ENCODE data around the gene ARSG. TPM values are rescaled to one million over a fixed set of nuclear protein-coding genes. Genes with fewer than 3 reads are reported as not detected.

The ARSG gene
- total and polyA plus RNA-seq, 2 of the 13 experiments (the other 11 are each of a cell fraction or from before 2014, with no cell fraction given), result 3.7 to 15.2 TPM

GRCh38 chr17:68457539-68458259 is 166.4 kb downstream of the ARSG start (continued):
- TF ChIP-seq SKIL (CRISPR knock-in tag; IDR thresholded peaks at IDR 0.05; ENCODE audit: borderline replicate concordance) (no peak), MBNL3 (CRISPR knock-in tag; conservative IDR thresholded peaks at IDR 0.05) (no peak), PHF5A (CRISPR knock-in tag; IDR thresholded peaks at IDR 0.05; ENCODE audit: low read depth, unreplicated experiment) (no peak), ZSCAN25 (CRISPR knock-in tag; IDR thresholded peaks at IDR 0.05) (peak; percentile 73; the same call in 1 of the 2 replicates), ZNF318 (CRISPR knock-in tag; IDR thresholded peaks at IDR 0.05) (no peak), RFX3 (CRISPR knock-in tag; IDR thresholded peaks at IDR 0.05) (no peak), TARDBP (CRISPR knock-in tag; IDR thresholded peaks at IDR 0.05) (peak; percentile 84), ZFP36L1 (CRISPR knock-in tag; IDR thresholded peaks at IDR 0.05) (0 out of 2 replicates have a peak, but pooled peaks have one; percentile 18), ZMAT3 (CRISPR knock-in tag; conservative IDR thresholded peaks at IDR 0.05) (0 out of 2 replicates have a peak, but pooled peaks have one; percentile 20), NFE2L2 (IDR thresholded peaks at IDR 0.05; ENCODE audit: low read length) (no peak), STAT5B (CRISPR knock-in tag; IDR thresholded peaks at IDR 0.05) (0 out of 2 replicates have a peak, but pooled peaks have one; percentile 31), E2F1 (CRISPR knock-in tag; IDR thresholded peaks at IDR 0.05) (peak; percentile 45; the same call in 1 of the 2 replicates), FOXC1 (CRISPR knock-in tag; IDR thresholded peaks at IDR 0.05; ENCODE audit: borderline replicate concordance) (peak; percentile 35; the same call in 1 of the 2 replicates)
- TF ChIP-seq, protein P1, sequence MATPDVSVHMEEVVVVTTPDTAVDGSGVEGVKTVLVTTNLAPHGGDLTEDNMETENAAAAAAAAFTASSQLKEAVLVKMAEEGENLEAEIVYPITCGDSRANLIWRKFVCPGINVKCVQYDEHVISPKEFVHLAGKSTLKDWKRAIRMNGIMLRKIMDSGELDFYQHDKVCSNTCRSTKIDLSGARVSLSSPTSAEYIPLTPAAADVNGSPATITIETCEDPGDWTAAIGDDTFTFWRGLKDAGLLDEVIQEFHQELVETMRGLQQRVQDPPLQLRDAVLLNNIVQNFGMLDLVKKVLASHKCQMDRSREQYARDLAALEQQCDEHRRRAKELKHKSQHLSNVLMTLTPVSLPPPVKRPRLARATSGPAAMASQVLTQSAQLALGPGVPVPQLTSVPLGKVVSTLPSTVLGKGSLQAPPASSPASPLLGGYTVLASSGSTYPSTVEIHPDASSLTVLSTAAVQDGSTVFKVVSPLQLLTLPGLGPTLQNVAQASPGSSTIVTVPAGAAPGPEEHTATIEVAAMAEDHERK (CRISPR knock-in tag; IDR thresholded peaks at IDR 0.05; ENCODE audit: low read depth), result no peak
- TF ChIP-seq, protein P2, sequence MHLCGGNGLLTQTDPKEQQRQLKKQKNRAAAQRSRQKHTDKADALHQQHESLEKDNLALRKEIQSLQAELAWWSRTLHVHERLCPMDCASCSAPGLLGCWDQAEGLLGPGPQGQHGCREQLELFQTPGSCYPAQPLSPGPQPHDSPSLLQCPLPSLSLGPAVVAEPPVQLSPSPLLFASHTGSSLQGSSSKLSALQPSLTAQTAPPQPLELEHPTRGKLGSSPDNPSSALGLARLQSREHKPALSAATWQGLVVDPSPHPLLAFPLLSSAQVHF (CRISPR knock-in tag; IDR thresholded peaks at IDR 0.05), result no peak
